PFSK-1 (cell line): ENCODE measurements around the gene KCNMA1.

ENCODE experiments used
- FOXP2 ChIP-seq: optimal IDR thresholded peaks from 2 replicates; pipeline ENCODE3; 2011; ENCODE audit warnings: borderline replicate concordance, control low read depth, inconsistent platforms; ENCODE audit not compliant: insufficient read depth; ENCODE audit errors: extremely low read length, extremely low read depth
- POLR2AphosphoS5 ChIP-seq: IDR thresholded peaks from 2 replicates; pipeline ENCODE4 v1.6.1; 2012; ENCODE audit warnings: low read depth, mild to moderate bottlenecking, control low read depth, low read length, moderate library complexity
- SIN3A ChIP-seq: IDR thresholded peaks from 2 replicates; pipeline ENCODE4 v1.6.1; 2012; ENCODE audit warnings: mild to moderate bottlenecking, low read length, moderate library complexity, borderline replicate concordance; ENCODE audit not compliant: insufficient read depth
- TAF1 ChIP-seq: IDR thresholded peaks from 2 replicates; pipeline ENCODE4 v1.6.1; 2012; ENCODE audit warnings: low read length, control low read depth, borderline replicate concordance; ENCODE audit not compliant: insufficient read depth
- TF ChIP-seq, protein P1 (sequence below), 2 experiments: IDR thresholded peaks; 2 replicates each; pipeline versions ENCODE4 v1.6.1 to v1.8.0; 2011 to 2012; ENCODE audit warnings: low read depth in 2 of 2, low read length in 2 of 2, control low read depth in 1 of 2, inconsistent platforms in 1 of 2, mild to moderate bottlenecking in 1 of 2, moderate library complexity in 1 of 2; ENCODE audit not compliant: insufficient read depth in 1 of 2

Gene KCNMA1

DNA sequence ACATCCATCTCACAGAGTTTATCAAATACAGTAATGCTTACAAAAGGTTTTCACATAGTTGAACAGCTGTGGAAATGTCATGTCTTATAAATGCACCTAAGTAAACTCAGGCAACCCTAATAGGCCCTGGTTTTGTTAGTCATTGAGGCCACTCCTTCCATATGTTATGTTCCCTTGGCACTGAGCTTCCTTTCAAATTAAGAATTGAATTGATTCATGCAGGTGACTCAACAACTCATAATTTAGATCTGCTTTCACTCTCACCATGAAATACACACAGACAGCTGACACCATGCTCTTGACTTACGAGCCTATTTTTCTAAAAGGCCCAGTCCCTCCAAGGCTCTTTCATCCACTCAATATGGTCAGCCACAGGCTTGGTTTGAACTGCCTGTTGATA, 476.9 kb downstream of the KCNMA1 start:
- TF ChIP-seq SIN3A (no peak), POLR2AphosphoS5 (no peak), TAF1 (no peak)
- TF ChIP-seq, protein P1, sequence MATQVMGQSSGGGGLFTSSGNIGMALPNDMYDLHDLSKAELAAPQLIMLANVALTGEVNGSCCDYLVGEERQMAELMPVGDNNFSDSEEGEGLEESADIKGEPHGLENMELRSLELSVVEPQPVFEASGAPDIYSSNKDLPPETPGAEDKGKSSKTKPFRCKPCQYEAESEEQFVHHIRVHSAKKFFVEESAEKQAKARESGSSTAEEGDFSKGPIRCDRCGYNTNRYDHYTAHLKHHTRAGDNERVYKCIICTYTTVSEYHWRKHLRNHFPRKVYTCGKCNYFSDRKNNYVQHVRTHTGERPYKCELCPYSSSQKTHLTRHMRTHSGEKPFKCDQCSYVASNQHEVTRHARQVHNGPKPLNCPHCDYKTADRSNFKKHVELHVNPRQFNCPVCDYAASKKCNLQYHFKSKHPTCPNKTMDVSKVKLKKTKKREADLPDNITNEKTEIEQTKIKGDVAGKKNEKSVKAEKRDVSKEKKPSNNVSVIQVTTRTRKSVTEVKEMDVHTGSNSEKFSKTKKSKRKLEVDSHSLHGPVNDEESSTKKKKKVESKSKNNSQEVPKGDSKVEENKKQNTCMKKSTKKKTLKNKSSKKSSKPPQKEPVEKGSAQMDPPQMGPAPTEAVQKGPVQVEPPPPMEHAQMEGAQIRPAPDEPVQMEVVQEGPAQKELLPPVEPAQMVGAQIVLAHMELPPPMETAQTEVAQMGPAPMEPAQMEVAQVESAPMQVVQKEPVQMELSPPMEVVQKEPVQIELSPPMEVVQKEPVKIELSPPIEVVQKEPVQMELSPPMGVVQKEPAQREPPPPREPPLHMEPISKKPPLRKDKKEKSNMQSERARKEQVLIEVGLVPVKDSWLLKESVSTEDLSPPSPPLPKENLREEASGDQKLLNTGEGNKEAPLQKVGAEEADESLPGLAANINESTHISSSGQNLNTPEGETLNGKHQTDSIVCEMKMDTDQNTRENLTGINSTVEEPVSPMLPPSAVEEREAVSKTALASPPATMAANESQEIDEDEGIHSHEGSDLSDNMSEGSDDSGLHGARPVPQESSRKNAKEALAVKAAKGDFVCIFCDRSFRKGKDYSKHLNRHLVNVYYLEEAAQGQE (IDR thresholded peaks at IDR 0.05; ENCODE audit: insufficient read depth in 1 of 2, low read depth in 2 of 2, low read length in 2 of 2), result no peak

DNA sequence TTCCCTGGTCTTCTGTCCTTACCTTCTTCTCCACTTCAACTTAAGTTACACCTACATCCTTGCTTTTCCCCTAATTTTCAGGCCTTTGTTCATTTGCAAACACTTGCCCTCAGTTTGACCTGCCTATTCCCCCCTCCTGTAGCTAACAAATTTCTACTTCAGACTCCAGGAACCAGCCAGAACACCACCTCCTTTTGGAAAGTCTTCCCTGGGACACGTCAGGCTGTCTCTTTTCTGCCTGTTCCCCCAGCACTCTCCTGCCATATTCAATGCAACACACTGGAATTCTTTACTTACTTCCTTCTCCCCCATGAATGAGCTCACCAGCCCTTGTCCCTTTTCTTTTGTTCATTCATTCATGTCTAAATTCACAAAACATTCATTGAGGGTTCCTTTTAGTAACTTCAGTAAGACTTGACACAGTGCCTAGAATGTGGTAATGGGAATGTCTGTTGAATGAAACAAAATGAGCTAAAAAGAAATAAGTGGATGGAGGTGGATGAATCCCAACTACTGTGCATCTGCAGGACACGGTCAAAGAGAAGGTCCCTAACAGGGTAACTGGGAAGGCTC, 478.0 kb downstream of the KCNMA1 start:
- no peak for TF ChIP-seq SIN3A
- no peak for TF ChIP-seq TAF1
- TF ChIP-seq POLR2AphosphoS5, result no peak
- TF ChIP-seq, protein P1 (IDR thresholded peaks at IDR 0.05; ENCODE audit: insufficient read depth in 1 of 2, low read depth in 2 of 2, low read length in 2 of 2), result no peak
- TF ChIP-seq FOXP2, result no peak

DNA sequence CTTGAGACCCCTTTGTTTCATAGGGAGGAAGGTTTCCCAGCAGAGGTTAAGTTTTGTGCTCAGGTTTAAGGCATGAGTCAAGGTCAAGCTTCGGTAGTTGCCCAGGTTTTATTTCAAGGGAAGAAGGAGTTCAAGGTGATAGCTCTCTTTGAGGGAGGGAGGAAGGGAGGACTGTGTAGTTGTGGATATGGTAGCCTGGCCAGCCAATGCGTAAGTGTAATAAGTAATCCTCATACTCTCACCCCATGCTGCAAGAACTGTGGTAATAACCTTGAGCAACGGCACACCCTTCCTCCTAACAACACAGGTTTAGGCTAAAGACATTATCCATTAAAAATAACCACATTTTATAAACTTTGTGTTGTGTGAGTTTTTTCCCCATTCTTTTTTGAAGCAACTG, 478.9 kb downstream of the KCNMA1 start:
- TF ChIP-seq TAF1, result no peak
- TF ChIP-seq POLR2AphosphoS5, result no peak
- no peak for TF ChIP-seq FOXP2
- TF ChIP-seq, protein P1 (IDR thresholded peaks at IDR 0.05; ENCODE audit: insufficient read depth in 1 of 2, low read depth in 2 of 2, low read length in 2 of 2), result no peak
- TF ChIP-seq SIN3A, result no peak

DNA sequence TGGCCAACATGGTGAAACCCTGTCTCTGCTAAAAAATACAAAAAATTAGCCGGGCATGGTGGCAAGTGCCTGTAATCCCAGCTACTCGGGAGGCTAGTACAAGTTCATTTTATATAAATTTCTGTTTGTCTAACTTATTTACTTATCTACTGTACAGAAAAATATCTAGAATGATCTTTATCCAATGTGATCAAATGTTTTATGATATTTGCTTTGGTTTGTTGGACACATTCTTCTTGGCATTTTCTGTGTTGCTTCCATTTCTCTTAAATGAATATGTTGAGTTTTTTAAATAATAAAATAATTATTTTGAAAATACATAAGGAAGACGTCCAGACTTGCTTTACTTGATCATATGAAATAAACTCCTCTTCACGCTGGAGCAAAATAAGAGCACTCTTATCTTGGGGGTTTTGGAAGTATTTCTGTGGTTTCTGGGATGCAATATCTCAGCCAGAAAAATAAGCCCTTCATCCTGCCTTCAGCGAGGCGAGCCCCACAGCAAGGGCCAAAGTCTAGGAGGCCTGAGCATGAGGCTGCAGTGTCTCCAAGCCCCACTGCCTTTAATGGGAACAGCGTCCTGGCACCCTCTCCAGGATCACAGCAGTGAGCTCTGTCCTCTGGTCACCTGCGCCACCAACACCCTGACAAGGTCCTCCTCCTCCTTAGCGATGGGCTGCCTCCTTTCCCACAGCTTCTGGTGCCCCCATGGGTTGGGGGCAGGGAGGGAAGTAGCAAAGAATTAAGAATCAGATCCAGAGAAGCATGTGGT, 480.2 kb downstream of the KCNMA1 start:
- TF ChIP-seq FOXP2, result no peak
- TF ChIP-seq SIN3A, result no peak
- TF ChIP-seq, protein P1 (IDR thresholded peaks at IDR 0.05; ENCODE audit: insufficient read depth in 1 of 2, low read depth in 2 of 2, low read length in 2 of 2), result no peak
- TF ChIP-seq TAF1, result no peak
- no peak for TF ChIP-seq POLR2AphosphoS5
